SK-N-SH (cell line): ENCODE measurements around the gene SYNGR2. TPM values are rescaled to one million over a fixed set of nuclear protein-coding genes. Genes with fewer than 3 reads are reported as not detected.

ENCODE experiments used
- CTCF ChIA-PET: fragments of 300-600, 350-600 bp; formaldehyde crosslinking; extraction: SDS; loops from one replicate; lab custom pipeline; 2021; lab: Yijun Ruan, JAX
- POLR2A ChIA-PET: fragments of 350-600 bp; sonication (Branson Sonifier 250); formaldehyde crosslinking; extraction: SDS; loops from one replicate; lab custom pipeline; 2020; ENCODE audit warnings: antibody characterized with exemption, inconsistent platforms; lab: Yijun Ruan, JAX
- DNase-seq: peaks from one replicate; pipeline ENCODE4 v3.0.0; 2012
- H2AFZ ChIP-seq: fragments of 200-600 bp; sonication (generic); 2 replicates; pipeline ENCODE4 v1.8.1; 2016; ENCODE audit warnings: antibody characterized with exemption, mild to moderate bottlenecking, low read depth
- H3F3A ChIP-seq: fragments of 200-600 bp; sonication (generic); replicated peaks from 2 replicates; pipeline ENCODE3; 2016; ENCODE audit warnings: antibody characterized with exemption, mild to moderate bottlenecking; ENCODE audit not compliant: insufficient read depth
- H3K27ac ChIP-seq, 2 experiments: fragments of 200-500 bp in 1 of 2; fragments of 200-600 bp in 1 of 2; sonication (Bioruptor generic) in 1 of 2; sonication (generic), shearing (Covaris generic) in 1 of 2; 2 replicates each; pipeline versions ENCODE4 v1.5.1 to v1.6.1; 2014 to 2016; ENCODE audit warnings: low read depth in 2 of 2, inconsistent platforms in 1 of 2, low read length in 1 of 2, mild to moderate bottlenecking in 1 of 2, mixed read lengths in 1 of 2
- H3K27me3 ChIP-seq: fragments of 200-600 bp; sonication (generic), shearing (Covaris generic); 2 replicates; pipeline ENCODE4 v1.6.1; 2016; ENCODE audit warnings: mixed run types; ENCODE audit not compliant: insufficient read depth
- H3K36me3 ChIP-seq, 2 experiments: fragments of 200-500 bp in 1 of 2; fragments of 200-600 bp in 1 of 2; sonication (Bioruptor generic) in 1 of 2; sonication (generic) in 1 of 2; replicated peaks in 1 of 2; 2 replicates each; pipeline versions ENCODE3 to v1.5.1; 2014 to 2016; ENCODE audit warnings: low read length in 1 of 2, mild to moderate bottlenecking in 1 of 2; ENCODE audit not compliant: insufficient read depth in 2 of 2, control insufficient read depth in 1 of 2
- H3K4me1 ChIP-seq, 2 experiments: fragments of 200-500 bp in 1 of 2; fragments of 200-600 bp in 1 of 2; sonication (Bioruptor generic) in 1 of 2; sonication (generic), shearing (Covaris generic) in 1 of 2; 2 replicates each; pipeline versions ENCODE4 v1.5.1 to v1.6.1; 2014 to 2016; ENCODE audit warnings: low read depth in 1 of 2, low read length in 1 of 2, mixed run types in 1 of 2; ENCODE audit not compliant: insufficient read depth in 2 of 2, control insufficient read depth in 1 of 2
- H3K4me2 ChIP-seq: fragments of 200-600 bp; sonication (generic), shearing (Covaris generic); 2 replicates; pipeline ENCODE4 v1.6.1; 2017; ENCODE audit warnings: mixed run types
- H3K4me3 ChIP-seq, 2 experiments: fragments of 200-500 bp in 1 of 2; fragments of 200-600 bp in 1 of 2; sonication (Bioruptor generic) in 1 of 2; sonication (generic), shearing (Covaris generic) in 1 of 2; 2 replicates each; pipeline versions ENCODE4 v1.5.1 to v1.8.1; 2014 to 2016; ENCODE audit warnings: low read depth in 2 of 2, inconsistent platforms in 1 of 2, low read length in 1 of 2, mild to moderate bottlenecking in 1 of 2, mixed read lengths in 1 of 2, moderate library complexity in 1 of 2
- H3K79me2 ChIP-seq: fragments of 200-600 bp; sonication (generic); 2 replicates; pipeline ENCODE4 v1.8.1; 2017; ENCODE audit warnings: mild to moderate bottlenecking; ENCODE audit not compliant: insufficient read depth
- H3K9ac ChIP-seq: fragments of 200-600 bp; sonication (generic); 2 replicates; pipeline ENCODE4 v1.6.1; 2017; ENCODE audit warnings: mixed run types
- H3K9me2 ChIP-seq: fragments of 200-600 bp; sonication (generic); 2 replicates; pipeline ENCODE4 v1.6.1; 2017; ENCODE audit warnings: mixed run types
- H3K9me3 ChIP-seq: fragments of 200-600 bp; sonication (generic); 2 replicates; pipeline ENCODE4 v1.6.1; 2017; ENCODE audit warnings: mixed run types, mild to moderate bottlenecking, moderate library complexity
- H4K20me1 ChIP-seq: fragments of 200-600 bp; sonication (generic); 2 replicates; pipeline ENCODE4 v1.6.1; 2017; ENCODE audit warnings: mild to moderate bottlenecking, mixed run types; ENCODE audit not compliant: insufficient read depth
- CHD2 ChIP-seq: fragments of 150-350 bp; IDR thresholded peaks from 2 replicates; pipeline ENCODE4 v1.6.1; 2018; ENCODE audit warnings: low read length; ENCODE audit not compliant: partially characterized antibody
- EP300 ChIP-seq, 2 experiments: IDR thresholded peaks; 2 replicates each; pipeline versions ENCODE4 v1.4.0 to v1.6.1; 2012; ENCODE audit warnings: borderline replicate concordance in 1 of 2, low read depth in 1 of 2, low read length in 1 of 2
- EZH2phosphoT487 ChIP-seq: fragments of 200-600 bp; sonication (generic); IDR thresholded peaks from 2 replicates; pipeline ENCODE4 v1.6.1; 2017; ENCODE audit warnings: low read depth, mixed run types, mild to moderate bottlenecking, antibody characterized with exemption, moderate library complexity, borderline replicate concordance
- FOXJ3 ChIP-seq: sonication (generic); formaldehyde crosslinking; IDR thresholded peaks from 2 replicates; pipeline ENCODE4 v1.5.1; 2020; ENCODE audit warnings: mild to moderate bottlenecking, missing genetic modification reagents
- FOXM1 ChIP-seq: IDR thresholded peaks from 2 replicates; pipeline ENCODE4 v1.4.0; 2012; ENCODE audit warnings: low read depth, mild to moderate bottlenecking
- GABPA ChIP-seq: IDR thresholded peaks from 2 replicates; pipeline ENCODE4 v1.4.0; 2012; ENCODE audit warnings: low read depth, mild to moderate bottlenecking
- GATA2 ChIP-seq: sonication (generic); formaldehyde crosslinking; IDR thresholded peaks from 2 replicates; pipeline ENCODE4 v1.5.0; 2020; ENCODE audit warnings: mild to moderate bottlenecking, missing genetic modification reagents
- JUND ChIP-seq: IDR thresholded peaks from 2 replicates; pipeline ENCODE4 v1.4.0; 2012
- MEF2A ChIP-seq: IDR thresholded peaks from 2 replicates; pipeline ENCODE4 v1.4.0; 2012; ENCODE audit warnings: low read depth, borderline replicate concordance
- NFIC ChIP-seq: IDR thresholded peaks from 2 replicates; pipeline ENCODE4 v1.4.0; 2012; ENCODE audit warnings: borderline replicate concordance
- NRF1 ChIP-seq: IDR thresholded peaks from 2 replicates; pipeline ENCODE4 v1.6.1; 2012; ENCODE audit warnings: low read depth, mild to moderate bottlenecking, low read length
- POLR2AphosphoS5 ChIP-seq: IDR thresholded peaks from 2 replicates; pipeline ENCODE4 v1.6.1; 2012; ENCODE audit warnings: low read depth, low read length
- RAD21 ChIP-seq: IDR thresholded peaks from 2 replicates; pipeline ENCODE4 v1.6.1; 2012; ENCODE audit warnings: mild to moderate bottlenecking, low read length
- RCOR1 ChIP-seq: fragments of 150-350 bp; IDR thresholded peaks from 2 replicates; pipeline ENCODE4 v1.6.1; 2017; ENCODE audit warnings: antibody characterized with exemption, low read length
- SMC3 ChIP-seq: IDR thresholded peaks from 2 replicates; pipeline ENCODE4 v1.6.1; 2012; ENCODE audit warnings: low read depth, low read length, improper control_type of control experiment
- TAF1 ChIP-seq: IDR thresholded peaks from 2 replicates; pipeline ENCODE4 v1.6.1; 2012; ENCODE audit warnings: low read depth, mild to moderate bottlenecking, low read length, moderate library complexity, borderline replicate concordance
- TCF12 ChIP-seq: IDR thresholded peaks from 2 replicates; pipeline ENCODE4 v1.4.0; 2012
- TEAD4 ChIP-seq: IDR thresholded peaks from 2 replicates; pipeline ENCODE4 v1.4.0; 2012; ENCODE audit warnings: mild to moderate bottlenecking, borderline replicate concordance; ENCODE audit not compliant: insufficient read depth
- YY1 ChIP-seq: IDR thresholded peaks from 2 replicates; pipeline ENCODE4 v1.4.0; 2012; ENCODE audit warnings: low read depth, mild to moderate bottlenecking
- WGBS: methylation state at CpG from one replicate; pipeline ENCODE4 v1.1.6; 2017; ENCODE audit warnings: low lambda C conversion rate; 5-methylcytosine and 5-hydroxymethylcytosine counted together
- polyA plus RNA-seq, 3 experiments: library from polyadenylated mRNA; depleted of rRNA; stranded (reverse); fragments of >200 nt; gene quantifications; 2 replicates each; pipeline ENCODE4 v1.2.3, GENCODE V29; 2012
- TF ChIP-seq, protein P1 (sequence below): IDR thresholded peaks from 2 replicates; pipeline ENCODE4 v1.4.0; 2012; ENCODE audit warnings: low read depth, borderline replicate concordance
- TF ChIP-seq, protein P2 (sequence below): IDR thresholded peaks from 2 replicates; pipeline ENCODE4 v1.6.1; 2012; ENCODE audit warnings: mild to moderate bottlenecking, low read depth, low read length, moderate library complexity
- TF ChIP-seq, protein P3 (sequence below): fragments of 150-350 bp; IDR thresholded peaks from 2 replicates; pipeline ENCODE4 v1.6.1; 2017; ENCODE audit warnings: antibody characterized with exemption, low read length, low read depth, borderline replicate concordance
- TF ChIP-seq, protein P4 (sequence below): IDR thresholded peaks from 2 replicates; pipeline ENCODE4 v1.4.0; 2012; ENCODE audit warnings: low read depth
- TF ChIP-seq, protein P5 (sequence below): fragments of 150-350 bp; IDR thresholded peaks from 2 replicates; pipeline ENCODE4 v1.6.1; 2016; ENCODE audit warnings: mild to moderate bottlenecking, low read depth, low read length
- TF ChIP-seq, protein P6 (sequence below): IDR thresholded peaks from 2 replicates; pipeline ENCODE4; 2012

The SYNGR2 gene
- polyA plus RNA-seq, 1 of the 3 experiments (the other 2 are of a cell fraction) = 181 TPM

DNA sequence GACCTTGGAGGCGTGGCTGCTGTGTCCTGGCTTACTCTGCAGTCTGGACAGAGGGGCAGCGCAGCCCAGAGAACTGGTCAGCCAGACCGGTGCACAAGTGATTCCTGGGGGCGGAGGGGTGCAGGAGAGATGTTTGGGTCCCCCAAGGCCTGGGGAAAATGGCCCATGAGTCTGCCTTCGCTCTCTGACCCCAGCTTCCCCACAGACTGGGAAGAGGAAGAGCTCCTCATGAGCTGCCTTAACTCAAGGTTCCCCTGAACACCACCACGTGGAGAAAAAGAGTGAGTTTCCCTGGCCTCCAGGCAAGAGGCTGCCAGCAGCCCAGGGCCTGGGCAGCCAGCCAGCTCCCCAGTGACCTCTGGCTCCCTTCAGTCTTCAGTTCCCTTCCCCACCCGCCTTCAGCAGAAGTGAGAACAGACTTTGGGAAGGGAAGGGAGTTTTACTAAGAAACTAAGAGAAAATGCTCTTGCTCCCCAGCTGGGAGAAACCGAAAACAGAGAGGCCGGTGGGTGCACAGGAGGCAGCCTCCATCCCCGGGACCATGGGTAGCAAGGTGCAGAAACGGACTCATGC, 24.1 kb upstream of the SYNGR2 start:
- Histone ChIP-seq H3K9me3 (no peaks in the 10 kb centered on the region), H3K36me3 (no peaks in the 10 kb centered on the region), H2AFZ (no peak overlapping the region), H3F3A (peaks cover 3% of the 10 kb centered on the region), H3K27ac (no peak overlapping the region), H3K27me3 (no peaks in the 10 kb centered on the region), H3K4me2 (peak overlapping the region; percentile 37; the same call in 1 of the 2 replicates), H3K4me1 (peaks cover 4 to 19% of the 10 kb centered on the region in 2 experiments; a peak in 2 of 4 replicates), H3K4me3 (no peak overlapping the region), H3K9me2 (no peaks in the 10 kb centered on the region), H3K79me2 (no peaks in the 10 kb centered on the region), H3K9ac (no peak overlapping the region), H4K20me1 (no peaks in the 10 kb centered on the region)
- peak; percentile 73 for DNase-seq
- CTCF ChIA-PET = interaction anchor here (0.8 to 2.6 kb wide), 11 partner anchors 9 to 216 kb away, joined by 3 to 16 read pairs (median 4); no protein-coding TSS in a partner anchor
- 69% methylated on average over 11 of the region's 11 CpGs for WGBS
- POLR2A ChIA-PET = interaction anchor here (0.9 kb wide), 1 partner anchor 20 kb away, joined by 3 read pairs; no protein-coding TSS in a partner anchor
- TF ChIP-seq TEAD4 = no peak
- no peak for TF ChIP-seq GATA2 (CRISPR knock-in tag)
- TF ChIP-seq RAD21 = no peak
- TF ChIP-seq NRF1 = no peak
- TF ChIP-seq EP300 (IDR thresholded peaks at IDR 0.05; ENCODE audit: borderline replicate concordance in 1 of 2, low read depth in 1 of 2, low read length in 1 of 2) = no peak
- TF ChIP-seq EZH2phosphoT487 = no peak
- TF ChIP-seq NFIC = peak; percentile 83
- no peak for TF ChIP-seq JUND
- 0 out of 2 replicates have a peak, but pooled peaks have one; percentile 6 for TF ChIP-seq TCF12
- TF ChIP-seq, protein P1, sequence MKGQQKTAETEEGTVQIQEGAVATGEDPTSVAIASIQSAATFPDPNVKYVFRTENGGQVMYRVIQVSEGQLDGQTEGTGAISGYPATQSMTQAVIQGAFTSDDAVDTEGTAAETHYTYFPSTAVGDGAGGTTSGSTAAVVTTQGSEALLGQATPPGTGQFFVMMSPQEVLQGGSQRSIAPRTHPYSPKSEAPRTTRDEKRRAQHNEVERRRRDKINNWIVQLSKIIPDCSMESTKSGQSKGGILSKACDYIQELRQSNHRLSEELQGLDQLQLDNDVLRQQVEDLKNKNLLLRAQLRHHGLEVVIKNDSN = 0 out of 2 replicates have a peak, but pooled peaks have one; percentile 31
- TF ChIP-seq GABPA = no peak
- TF ChIP-seq, protein P2, sequence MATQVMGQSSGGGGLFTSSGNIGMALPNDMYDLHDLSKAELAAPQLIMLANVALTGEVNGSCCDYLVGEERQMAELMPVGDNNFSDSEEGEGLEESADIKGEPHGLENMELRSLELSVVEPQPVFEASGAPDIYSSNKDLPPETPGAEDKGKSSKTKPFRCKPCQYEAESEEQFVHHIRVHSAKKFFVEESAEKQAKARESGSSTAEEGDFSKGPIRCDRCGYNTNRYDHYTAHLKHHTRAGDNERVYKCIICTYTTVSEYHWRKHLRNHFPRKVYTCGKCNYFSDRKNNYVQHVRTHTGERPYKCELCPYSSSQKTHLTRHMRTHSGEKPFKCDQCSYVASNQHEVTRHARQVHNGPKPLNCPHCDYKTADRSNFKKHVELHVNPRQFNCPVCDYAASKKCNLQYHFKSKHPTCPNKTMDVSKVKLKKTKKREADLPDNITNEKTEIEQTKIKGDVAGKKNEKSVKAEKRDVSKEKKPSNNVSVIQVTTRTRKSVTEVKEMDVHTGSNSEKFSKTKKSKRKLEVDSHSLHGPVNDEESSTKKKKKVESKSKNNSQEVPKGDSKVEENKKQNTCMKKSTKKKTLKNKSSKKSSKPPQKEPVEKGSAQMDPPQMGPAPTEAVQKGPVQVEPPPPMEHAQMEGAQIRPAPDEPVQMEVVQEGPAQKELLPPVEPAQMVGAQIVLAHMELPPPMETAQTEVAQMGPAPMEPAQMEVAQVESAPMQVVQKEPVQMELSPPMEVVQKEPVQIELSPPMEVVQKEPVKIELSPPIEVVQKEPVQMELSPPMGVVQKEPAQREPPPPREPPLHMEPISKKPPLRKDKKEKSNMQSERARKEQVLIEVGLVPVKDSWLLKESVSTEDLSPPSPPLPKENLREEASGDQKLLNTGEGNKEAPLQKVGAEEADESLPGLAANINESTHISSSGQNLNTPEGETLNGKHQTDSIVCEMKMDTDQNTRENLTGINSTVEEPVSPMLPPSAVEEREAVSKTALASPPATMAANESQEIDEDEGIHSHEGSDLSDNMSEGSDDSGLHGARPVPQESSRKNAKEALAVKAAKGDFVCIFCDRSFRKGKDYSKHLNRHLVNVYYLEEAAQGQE = no peak
- TF ChIP-seq, protein P3, sequence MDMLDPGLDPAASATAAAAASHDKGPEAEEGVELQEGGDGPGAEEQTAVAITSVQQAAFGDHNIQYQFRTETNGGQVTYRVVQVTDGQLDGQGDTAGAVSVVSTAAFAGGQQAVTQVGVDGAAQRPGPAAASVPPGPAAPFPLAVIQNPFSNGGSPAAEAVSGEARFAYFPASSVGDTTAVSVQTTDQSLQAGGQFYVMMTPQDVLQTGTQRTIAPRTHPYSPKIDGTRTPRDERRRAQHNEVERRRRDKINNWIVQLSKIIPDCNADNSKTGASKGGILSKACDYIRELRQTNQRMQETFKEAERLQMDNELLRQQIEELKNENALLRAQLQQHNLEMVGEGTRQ = no peak
- no peak for TF ChIP-seq TAF1
- TF ChIP-seq YY1 = no peak
- TF ChIP-seq SMC3 = no peak
- no peak for TF ChIP-seq FOXJ3 (CRISPR knock-in tag)
- TF ChIP-seq, protein P4, sequence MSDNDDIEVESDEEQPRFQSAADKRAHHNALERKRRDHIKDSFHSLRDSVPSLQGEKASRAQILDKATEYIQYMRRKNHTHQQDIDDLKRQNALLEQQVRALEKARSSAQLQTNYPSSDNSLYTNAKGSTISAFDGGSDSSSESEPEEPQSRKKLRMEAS = peak; percentile 90
- no peak for TF ChIP-seq RCOR1
- no peak for TF ChIP-seq FOXM1
- TF ChIP-seq, protein P5, sequence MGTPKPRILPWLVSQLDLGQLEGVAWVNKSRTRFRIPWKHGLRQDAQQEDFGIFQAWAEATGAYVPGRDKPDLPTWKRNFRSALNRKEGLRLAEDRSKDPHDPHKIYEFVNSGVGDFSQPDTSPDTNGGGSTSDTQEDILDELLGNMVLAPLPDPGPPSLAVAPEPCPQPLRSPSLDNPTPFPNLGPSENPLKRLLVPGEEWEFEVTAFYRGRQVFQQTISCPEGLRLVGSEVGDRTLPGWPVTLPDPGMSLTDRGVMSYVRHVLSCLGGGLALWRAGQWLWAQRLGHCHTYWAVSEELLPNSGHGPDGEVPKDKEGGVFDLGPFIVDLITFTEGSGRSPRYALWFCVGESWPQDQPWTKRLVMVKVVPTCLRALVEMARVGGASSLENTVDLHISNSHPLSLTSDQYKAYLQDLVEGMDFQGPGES = no peak
- no peak for TF ChIP-seq MEF2A
- no peak for TF ChIP-seq POLR2AphosphoS5
- TF ChIP-seq, protein P6, sequence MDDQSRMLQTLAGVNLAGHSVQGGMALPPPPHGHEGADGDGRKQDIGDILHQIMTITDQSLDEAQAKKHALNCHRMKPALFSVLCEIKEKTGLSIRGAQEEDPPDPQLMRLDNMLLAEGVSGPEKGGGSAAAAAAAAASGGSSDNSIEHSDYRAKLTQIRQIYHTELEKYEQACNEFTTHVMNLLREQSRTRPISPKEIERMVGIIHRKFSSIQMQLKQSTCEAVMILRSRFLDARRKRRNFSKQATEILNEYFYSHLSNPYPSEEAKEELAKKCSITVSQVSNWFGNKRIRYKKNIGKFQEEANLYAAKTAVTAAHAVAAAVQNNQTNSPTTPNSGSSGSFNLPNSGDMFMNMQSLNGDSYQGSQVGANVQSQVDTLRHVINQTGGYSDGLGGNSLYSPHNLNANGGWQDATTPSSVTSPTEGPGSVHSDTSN = no peak
- TF ChIP-seq CHD2 = no peak
